KMS-11 (cell line): ENCODE data around the gene SP100.

Source experiments
- H2AFZ ChIP-seq: fragments of 200-600 bp; sonication (generic); 2 replicates; pipeline ENCODE4 v1.6.1; 2016; ENCODE audit warnings: antibody characterized with exemption, mixed run types, low read depth
- H3K27ac ChIP-seq: fragments of 200-600 bp; sonication (generic); 2 replicates; pipeline ENCODE4 v1.6.1; 2016; ENCODE audit warnings: mild to moderate bottlenecking, mixed run types
- H3K27me3 ChIP-seq: fragments of 200-600 bp; sonication (generic); 2 replicates; pipeline ENCODE4 v1.6.1; 2017; ENCODE audit warnings: mild to moderate bottlenecking, low read depth, mixed run types, moderate library complexity; ENCODE audit not compliant: insufficient read depth
- H3K36me3 ChIP-seq: fragments of 200-600 bp; sonication (generic); 2 replicates; pipeline ENCODE4 v1.6.1; 2017; ENCODE audit warnings: mild to moderate bottlenecking, mixed run types; ENCODE audit not compliant: insufficient read depth
- H3K4me1 ChIP-seq: fragments of 200-600 bp; sonication (generic); 2 replicates; pipeline ENCODE4 v1.6.1; 2016; ENCODE audit warnings: mild to moderate bottlenecking, low read depth, mixed run types; ENCODE audit not compliant: poor library complexity, severe bottlenecking
- H3K4me2 ChIP-seq: fragments of 200-600 bp; sonication (generic); 2 replicates; pipeline ENCODE4 v1.7.0; 2016; ENCODE audit warnings: mild to moderate bottlenecking, mixed run types
- H3K4me3 ChIP-seq: fragments of 200-600 bp; sonication (generic); IDR thresholded peaks from 2 replicates; pipeline ENCODE4 v1.6.1; 2017; ENCODE audit warnings: low read depth, low read length, mixed read lengths; ENCODE audit not compliant: insufficient read depth
- H3K79me2 ChIP-seq: fragments of 200-600 bp; sonication (generic); 2 replicates; pipeline ENCODE4 v1.6.1; 2016; ENCODE audit warnings: low read depth, mixed run types; ENCODE audit not compliant: insufficient read depth
- H3K9ac ChIP-seq: fragments of 200-600 bp; sonication (generic); 2 replicates; pipeline ENCODE4 v1.6.1; 2016; ENCODE audit warnings: mild to moderate bottlenecking, mixed run types
- H4K20me1 ChIP-seq: fragments of 200-600 bp; sonication (generic); 2 replicates; pipeline ENCODE4 v1.6.1; 2016; ENCODE audit warnings: mild to moderate bottlenecking, mixed run types; ENCODE audit not compliant: insufficient read depth
- CTCF ChIP-seq: fragments of 200-600 bp; sonication (generic); conservative IDR thresholded peaks from 2 replicates; pipeline ENCODE4 v1.6.1; 2017; ENCODE audit warnings: low read depth, mild to moderate bottlenecking, antibody characterized with exemption, low read length, moderate library complexity, mixed read lengths

SP100 gene

GRCh38 chr2:230525682-230526081 lies 109.7 kb downstream of the SP100 start:
- no peak overlapping the region for H2AFZ ChIP-seq
- H3K4me1 ChIP-seq, result no peaks in the 10 kb centered on the region
- TF ChIP-seq CTCF, result no peak
- H3K27me3 ChIP-seq, result no peaks in the 10 kb centered on the region
- H3K79me2 ChIP-seq, result no peaks in the 10 kb centered on the region
- H3K27ac ChIP-seq, result no peak overlapping the region
- no peaks in the 10 kb centered on the region for H4K20me1 ChIP-seq
- no peak overlapping the region for H3K4me2 ChIP-seq
- H3K4me3 ChIP-seq, result no peak overlapping the region
- no peak overlapping the region for H3K9ac ChIP-seq
- H3K36me3 ChIP-seq, result no peaks in the 10 kb centered on the region

GRCh38 chr2:230537531-230537976 lies 121.6 kb downstream of the SP100 start:
- Histone ChIP-seq H3K79me2 (no peaks in the 10 kb centered on the region), H3K4me1 (peaks cover 16% of the 10 kb centered on the region), H3K27me3 (no peaks in the 10 kb centered on the region), H3K9ac (no peak overlapping the region), H3K4me3 (no peak overlapping the region), H3K27ac (no peak overlapping the region), H3K4me2 (no peak overlapping the region), H3K36me3 (no peaks in the 10 kb centered on the region), H2AFZ (no peak overlapping the region), H4K20me1 (no peaks in the 10 kb centered on the region)
- no peak for TF ChIP-seq CTCF

GRCh38 chr2:230540332-230540731 lies 124.3 kb downstream of the SP100 start:
- Histone ChIP-seq H3K4me1 (peaks cover 19% of the 10 kb centered on the region), H3K9ac (no peak overlapping the region), H4K20me1 (no peaks in the 10 kb centered on the region), H3K4me3 (no peak overlapping the region), H3K36me3 (no peaks in the 10 kb centered on the region), H3K4me2 (no peak overlapping the region), H2AFZ (no peak overlapping the region), H3K79me2 (no peaks in the 10 kb centered on the region), H3K27ac (no peak overlapping the region), H3K27me3 (no peaks in the 10 kb centered on the region)
- no peak for TF ChIP-seq CTCF

- Histone ChIP-seq H4K20me1 (no peaks in the 10 kb centered on the region), H3K4me1 (peaks cover 19% of the 10 kb centered on the region), H3K27ac (no peak overlapping the region), H3K4me2 (peak overlapping the region; percentile 29), H3K9ac (no peak overlapping the region), H3K4me3 (no peak overlapping the region), H3K27me3 (no peaks in the 10 kb centered on the region), H3K79me2 (no peaks in the 10 kb centered on the region), H3K36me3 (no peaks in the 10 kb centered on the region), H2AFZ (no peak overlapping the region)
- no peak for TF ChIP-seq CTCF
Measured at GRCh38 chr2:230541934-230542380, 126.0 kb downstream of the SP100 start.

GRCh38 chr2:230542751-230543150 lies 126.8 kb downstream of the SP100 start:
- H3K4me2 ChIP-seq, result peak overlapping the region; percentile 29; the same call in 1 of the 2 replicates
- H2AFZ ChIP-seq, result no peak overlapping the region
- no peaks in the 10 kb centered on the region for H3K79me2 ChIP-seq
- no peak for TF ChIP-seq CTCF
- no peaks in the 10 kb centered on the region for H3K36me3 ChIP-seq
- no peak overlapping the region for H3K4me3 ChIP-seq
- no peaks in the 10 kb centered on the region for H3K27me3 ChIP-seq
- no peak overlapping the region for H3K9ac ChIP-seq
- no peaks in the 10 kb centered on the region for H4K20me1 ChIP-seq
- no peak overlapping the region for H3K27ac ChIP-seq
- H3K4me1 ChIP-seq, result peaks cover 19% of the 10 kb centered on the region
